HG03095 (cell line): ENCODE measurements around the gene PSMD13.
A peak's percentile ranks its signal among the peaks of the same experiment; 100 is the strongest.
"Not testable (repeated sequence)": the region's sequence is repeated elsewhere in the genome, so short reads cannot be mapped to it uniquely, and the experiment has no call there.

ENCODE experiments used
- ATAC-seq: cut with Tn5 transposase; IDR thresholded peaks from one replicate; pipeline ENCODE4 v1.9.1; 2021; ENCODE audit warnings: moderate library complexity; ENCODE audit not compliant: unreplicated experiment

Gene PSMD13

DNA sequence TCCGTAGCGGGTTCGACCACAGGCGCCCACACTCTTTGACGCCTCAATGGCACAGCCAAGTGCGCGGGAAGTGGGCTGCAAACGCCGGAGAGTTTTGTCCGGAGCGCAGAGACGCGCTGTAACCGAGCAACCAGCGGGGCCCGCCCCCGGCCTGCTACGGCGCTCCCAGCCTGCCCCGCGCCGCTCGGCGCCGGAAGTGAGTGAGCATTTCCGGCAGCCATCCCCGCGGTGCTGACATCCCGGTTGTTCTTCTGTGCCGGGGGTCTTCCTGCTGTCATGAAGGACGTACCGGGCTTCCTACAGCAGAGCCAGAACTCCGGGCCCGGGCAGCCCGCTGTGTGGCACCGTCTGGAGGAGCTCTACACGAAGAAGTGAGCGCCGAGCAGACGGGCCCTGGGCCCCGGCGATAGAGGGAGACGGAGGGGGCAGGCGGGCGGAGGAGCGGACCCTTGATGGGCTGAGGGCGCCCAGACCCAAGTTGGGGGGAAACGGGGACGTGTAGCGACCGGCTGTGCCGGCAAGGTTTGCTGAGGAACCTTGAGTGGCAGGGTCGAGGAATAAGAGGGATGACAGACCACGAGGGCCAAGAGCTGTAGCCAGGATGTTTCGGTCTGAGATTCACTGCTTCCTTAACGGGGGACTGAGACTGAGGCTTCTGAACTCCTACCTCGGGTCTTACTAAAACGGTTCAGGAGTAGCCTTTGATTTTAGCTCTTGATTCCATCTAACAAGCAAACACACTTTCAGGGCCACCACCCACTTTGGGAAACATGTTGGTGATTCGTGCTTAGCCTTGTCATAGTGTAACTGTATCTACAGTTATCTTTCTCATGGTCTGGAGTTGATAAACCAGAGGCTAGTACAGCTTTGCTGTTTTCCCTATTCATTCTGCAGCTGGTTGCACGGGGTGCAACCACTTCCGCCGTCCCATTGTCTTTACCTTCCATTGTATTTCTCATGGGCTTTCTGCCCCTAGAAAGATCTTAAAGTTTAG is at the start of gene PSMD13:
Gene PSMD13, plus strand, starts transcription at position 203 of the 994 bp plus-strand sequence. Its CDS starts 74 bp downstream, at position 277.
- peak; percentile 73 for ATAC-seq

- ATAC-seq = peak; percentile 31
Observed at GRCh38 chr11:189200-189783, 47.5 kb upstream of the PSMD13 start.

DNA sequence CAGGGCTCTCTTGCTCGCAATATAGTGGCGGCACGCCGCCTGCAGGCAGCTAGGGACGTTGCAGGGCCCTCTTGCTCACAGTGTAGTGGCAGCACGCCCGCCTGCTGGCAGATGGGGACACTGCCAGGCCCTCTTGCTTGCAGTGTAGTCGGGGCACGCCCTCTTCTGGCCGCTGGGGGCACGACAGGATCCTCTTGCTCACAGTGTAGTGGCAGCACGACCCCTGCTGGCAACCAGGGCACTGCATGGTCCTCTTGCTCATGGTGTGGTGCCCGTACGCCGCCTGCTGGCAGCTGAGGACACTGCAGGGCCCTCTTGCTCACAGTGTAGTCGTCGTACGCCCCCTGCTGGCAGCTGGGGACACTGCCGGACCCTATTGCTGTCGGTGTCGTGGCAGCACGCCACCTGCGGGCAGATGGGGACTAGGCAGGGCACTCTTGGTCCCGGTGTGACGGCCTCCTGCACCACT is 46.9 kb upstream of the PSMD13 start:
- ATAC-seq = peak; percentile 77

DNA sequence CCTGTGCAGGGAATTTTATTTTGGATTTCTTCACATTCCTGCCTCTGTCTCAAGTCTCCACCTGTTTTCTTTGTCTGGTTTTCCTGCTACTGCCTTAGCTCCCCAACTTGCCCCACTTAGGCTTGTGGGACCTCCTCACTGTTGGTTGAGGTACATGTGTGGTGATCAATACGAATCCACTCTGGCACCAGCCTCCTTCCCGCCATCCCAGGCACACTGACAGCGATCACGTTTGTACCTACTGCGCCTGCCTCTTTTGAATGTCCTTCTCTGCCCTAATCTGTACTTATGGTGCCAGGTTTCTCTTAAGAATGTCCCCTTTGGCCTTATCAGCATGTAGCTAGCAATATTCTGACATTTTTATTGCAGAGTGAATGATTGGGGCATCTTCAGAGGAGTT is 46.2 kb upstream of the PSMD13 start:
- ATAC-seq = not testable (repeated sequence)

DNA sequence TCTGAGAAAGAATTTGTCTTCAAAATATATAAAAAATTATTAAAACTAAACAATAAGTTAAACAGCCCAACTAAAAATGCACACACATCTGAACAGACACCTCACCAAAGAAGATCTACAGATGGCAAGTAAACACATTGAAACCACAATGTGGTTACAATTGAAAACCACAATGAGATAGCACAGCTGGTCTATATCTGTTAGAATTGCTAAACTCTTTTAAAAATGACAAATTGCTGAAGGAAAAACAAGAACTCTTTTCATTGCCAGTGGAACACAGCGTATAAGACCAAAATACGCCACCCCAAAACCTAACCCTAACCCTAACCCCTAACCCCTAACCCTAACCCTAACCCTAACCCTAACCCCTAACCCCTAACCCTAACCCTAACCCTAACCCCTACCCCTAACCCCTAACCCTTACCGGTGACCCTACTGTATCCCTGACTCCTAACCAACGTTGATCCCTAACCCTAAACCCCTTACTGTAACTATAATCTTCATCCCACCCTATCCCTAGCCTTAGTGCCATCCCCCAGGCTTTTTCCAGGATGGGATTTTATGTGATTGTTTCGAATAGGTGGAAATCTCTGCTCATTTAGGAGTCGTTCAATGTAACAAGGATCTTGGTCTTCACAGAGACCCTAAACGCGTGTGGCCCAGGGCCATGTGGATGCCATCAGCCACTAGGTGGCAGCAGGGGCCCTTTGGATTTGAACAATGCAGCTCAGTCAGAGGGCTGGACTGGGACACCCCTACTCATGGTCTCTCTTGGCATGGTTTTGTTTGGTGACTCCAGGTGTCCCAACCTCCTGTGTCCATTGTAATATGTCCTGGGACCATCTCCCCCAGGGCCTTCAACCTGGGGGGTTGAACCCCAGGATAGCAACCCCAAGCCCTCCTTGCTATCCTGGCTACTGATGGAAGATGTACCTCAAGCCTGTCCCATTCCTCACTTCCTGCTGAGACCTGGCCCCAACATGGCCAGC is 45.0 kb upstream of the PSMD13 start:
- not testable (repeated sequence) for ATAC-seq

- ATAC-seq = not testable (repeated sequence)
Observed at GRCh38 chr11:192674-193128, 44.1 kb upstream of the PSMD13 start, which contains the start of gene SCGB1C1. Gene SCGB1C1, plus strand, starts transcription at chr11:193078. Its CDS starts 22 bp downstream, at chr11:193100.

DNA sequence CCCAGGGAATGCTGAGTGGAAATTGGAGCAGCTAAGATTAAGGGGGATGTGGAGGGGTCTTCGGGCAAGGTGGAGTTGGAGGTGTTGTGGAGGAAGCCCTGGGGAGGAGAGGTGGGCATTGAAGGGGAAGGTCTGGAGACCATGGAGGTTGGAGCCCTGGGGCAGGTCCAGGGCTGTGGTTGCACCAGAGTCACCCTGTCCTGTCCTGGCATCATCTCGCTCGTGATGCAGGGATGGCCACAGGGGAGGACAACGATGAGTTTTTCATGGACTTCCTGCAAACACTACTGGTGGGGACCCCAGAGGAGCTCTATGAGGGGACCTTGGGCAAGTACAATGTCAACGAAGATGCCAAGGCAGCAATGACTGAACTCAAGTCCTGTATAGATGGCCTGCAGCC is 43.3 kb upstream of the PSMD13 start:
- not testable (repeated sequence) for ATAC-seq

GRCh38 chr11:196786-197731 is 39.7 kb upstream of the PSMD13 start:
- no peak for ATAC-seq

- no peak for ATAC-seq
Observed at GRCh38 chr11:197741-198235, 39.0 kb upstream of the PSMD13 start.

GRCh38 chr11:198236-198806 is 38.5 kb upstream of the PSMD13 start:
- ATAC-seq = no peak

- ATAC-seq = no peak
Observed at GRCh38 chr11:199004-199581, 37.7 kb upstream of the PSMD13 start.

DNA sequence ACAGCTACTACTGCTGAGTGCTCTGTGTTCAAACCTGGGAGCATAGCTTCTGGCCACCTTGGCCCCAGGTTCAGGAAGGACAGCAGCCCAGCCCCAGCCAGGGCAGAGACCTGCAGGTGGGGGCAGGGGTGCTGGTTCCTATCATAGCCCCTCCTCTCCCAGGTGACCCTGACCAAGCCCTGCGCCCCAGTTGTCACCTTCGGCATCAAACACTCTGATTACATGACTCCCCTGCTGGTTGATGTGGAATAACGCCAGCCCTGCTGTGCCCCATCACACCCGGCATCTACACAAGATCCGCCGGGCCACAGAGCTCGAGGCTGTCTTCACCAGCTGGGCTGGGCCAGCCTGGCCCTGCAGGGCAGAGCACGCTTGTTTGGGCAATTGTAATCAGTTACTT is 37.0 kb upstream of the PSMD13 start:
- no peak for ATAC-seq

DNA sequence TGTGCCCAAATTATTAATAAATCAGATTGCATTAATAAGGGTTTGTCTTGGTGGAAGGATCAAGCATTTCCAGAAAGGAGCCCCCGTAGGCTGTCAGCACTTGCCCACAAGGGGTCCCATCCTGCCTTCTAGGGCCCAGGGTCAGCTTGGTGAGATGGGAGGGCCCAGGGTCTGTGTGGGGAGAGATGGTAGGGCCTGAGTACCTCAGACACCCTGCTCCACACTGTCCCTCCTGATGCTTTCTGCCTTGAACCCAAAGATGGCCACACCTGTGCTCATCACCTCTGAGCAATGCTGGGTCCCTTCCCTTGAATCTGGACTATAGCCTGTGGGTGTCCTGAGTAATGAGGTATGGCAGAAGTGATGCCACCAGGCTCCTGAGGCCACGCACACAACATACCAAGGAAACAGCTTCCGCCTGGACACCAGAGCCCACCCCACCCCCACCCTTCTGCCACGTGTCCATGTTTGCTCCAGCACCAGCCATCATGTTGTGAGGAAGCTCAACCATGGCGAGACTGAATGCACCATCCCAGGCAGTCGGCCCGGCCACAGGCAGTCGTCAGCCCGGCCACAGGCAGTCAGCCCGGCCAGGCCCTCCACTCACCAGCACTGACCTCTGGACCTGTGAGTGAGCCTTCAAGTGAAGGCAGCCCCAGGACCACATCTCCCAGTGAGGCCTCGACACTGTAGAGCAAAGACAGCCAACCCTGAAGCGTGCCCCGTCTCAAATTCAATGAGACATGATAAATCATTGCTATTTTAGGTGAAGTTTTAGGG is 36.4 kb upstream of the PSMD13 start:
- ATAC-seq = no peak

DNA sequence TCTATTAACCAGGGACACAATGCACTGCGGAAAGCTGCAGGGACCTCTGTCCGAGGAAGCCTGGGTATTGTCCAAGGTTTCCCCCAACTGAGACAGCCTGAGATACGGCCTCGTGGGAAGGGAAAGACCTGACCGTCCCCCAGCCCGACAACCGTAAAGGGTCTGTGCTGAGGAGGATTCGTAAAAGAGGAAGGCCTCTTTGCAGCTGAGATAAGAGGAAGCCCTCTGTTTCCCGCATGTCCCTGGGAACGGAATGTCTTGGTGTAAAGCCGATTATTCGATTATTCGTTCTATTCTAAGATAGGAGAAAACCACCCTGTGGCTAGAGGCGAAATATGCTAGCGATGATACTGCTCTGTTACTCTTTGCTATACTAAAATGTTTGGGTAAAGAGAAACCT is 34.8 kb upstream of the PSMD13 start:
- no peak for ATAC-seq

- ATAC-seq = no peak
Observed at GRCh38 chr11:202490-202889, 34.3 kb upstream of the PSMD13 start.

GRCh38 chr11:203056-203944 is 33.5 kb upstream of the PSMD13 start:
- no peak for ATAC-seq
